ENCODE results near the gene MCU. TPM values are rescaled to one million over a fixed set of nuclear protein-coding genes. Genes with fewer than 3 reads are reported as not detected.
"Not testable (repeated sequence)": the region's sequence is repeated elsewhere in the genome, so short reads cannot be mapped to it uniquely, and the experiment has no call there.

MCU gene
- polyA plus RNA-seq, 1 donor = 41.6 TPM

DNA sequence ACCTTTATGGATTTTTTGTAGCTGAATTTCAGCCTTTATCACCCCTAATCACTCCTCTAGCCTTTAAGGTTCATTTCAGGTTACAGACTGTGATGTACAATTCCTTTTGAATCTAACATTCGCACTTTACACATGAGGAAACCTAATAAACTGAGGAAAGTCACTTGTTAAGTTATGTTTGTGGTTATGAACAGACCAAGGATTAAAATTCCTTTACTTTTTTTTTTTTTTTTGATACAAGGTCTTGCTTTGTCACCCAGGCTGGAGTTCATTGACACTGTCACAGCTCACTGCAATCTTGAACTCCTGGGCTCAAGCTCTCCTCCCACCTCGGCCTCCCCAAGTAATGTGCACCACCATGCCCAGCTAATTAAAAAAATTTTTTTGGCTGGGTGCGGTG lies 3.6 kb downstream of the MCU start:
- Histone ChIP-seq H3K4me3 (ENCODE audit: low read length) (no peak overlapping the region), H3K9me3 (ENCODE audit: control insufficient read depth, low read depth, low read length) (no peaks in the 10 kb centered on the region), H3K36me3 (ENCODE audit: control insufficient read depth, insufficient read depth, low read length) (no peaks in the 10 kb centered on the region), H3K4me1 (ENCODE audit: control insufficient read depth, insufficient read depth, low read length) (peaks cover 6% of the 10 kb centered on the region), H3K27ac (ENCODE audit: low read length) (no peak overlapping the region), H3K27me3 (ENCODE audit: control insufficient read depth, insufficient read depth, low read length) (no peaks in the 10 kb centered on the region)
- WGBS (ENCODE audit: insufficient coverage, low lambda C conversion rate) = no CpG with 5 or more reads among the region's 3 CpGs
- DNase-seq = no peak

DNA sequence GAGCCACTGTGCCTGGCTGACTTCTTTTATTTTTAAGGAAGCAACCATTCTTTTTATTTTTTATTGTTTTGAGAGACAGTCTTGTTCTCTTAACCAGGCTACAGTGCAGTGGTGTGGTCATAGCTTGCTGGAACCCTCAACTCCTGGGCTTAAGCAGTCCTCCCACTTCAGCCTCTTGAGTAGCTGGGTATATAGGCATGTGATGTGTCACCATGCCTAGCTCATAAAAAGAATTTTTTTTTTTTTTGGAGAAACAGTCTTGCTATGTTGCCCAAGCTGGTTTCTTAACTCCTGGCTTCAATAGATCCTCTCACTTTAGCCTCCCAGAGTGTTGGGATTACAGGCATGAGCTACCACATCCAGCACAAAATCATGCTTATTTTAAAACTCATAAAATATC lies 5.8 kb downstream of the MCU start:
- H3K27me3 ChIP-seq (ENCODE audit: control insufficient read depth, insufficient read depth, low read length) = no peaks in the 10 kb centered on the region
- H3K27ac ChIP-seq (ENCODE audit: low read length) = no peak overlapping the region
- H3K4me1 ChIP-seq (ENCODE audit: control insufficient read depth, insufficient read depth, low read length) = peaks cover 6% of the 10 kb centered on the region
- H3K9me3 ChIP-seq (ENCODE audit: control insufficient read depth, low read depth, low read length) = no peaks in the 10 kb centered on the region
- DNase-seq = no peak
- H3K4me3 ChIP-seq (ENCODE audit: low read length) = no peak overlapping the region
- no peaks in the 10 kb centered on the region for H3K36me3 ChIP-seq (ENCODE audit: control insufficient read depth, insufficient read depth, low read length)

DNA sequence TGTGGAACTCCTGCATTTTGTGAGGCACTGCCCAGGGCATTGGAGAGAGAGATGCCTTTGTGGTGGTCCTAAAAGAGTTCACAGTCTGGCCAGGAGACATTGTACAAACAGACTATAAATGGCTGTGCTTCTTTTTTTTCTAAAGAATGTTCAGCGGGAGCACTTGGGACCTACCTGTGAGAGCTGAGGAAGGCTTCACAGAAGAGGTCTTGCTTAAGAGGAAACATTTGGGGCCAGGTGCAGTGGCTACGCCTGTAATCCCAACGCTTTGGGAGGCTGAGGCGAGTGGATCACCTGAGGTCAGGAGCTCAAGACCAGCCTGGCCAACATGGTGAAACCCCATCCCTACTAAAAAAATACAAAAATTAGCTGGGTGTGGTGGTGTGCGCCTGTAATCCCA lies 10.5 kb downstream of the MCU start:
- H3K36me3 ChIP-seq (ENCODE audit: control insufficient read depth, insufficient read depth, low read length); DNase-seq; H3K27ac ChIP-seq (ENCODE audit: low read length); H3K9me3 ChIP-seq (ENCODE audit: control insufficient read depth, low read depth, low read length); H3K4me3 ChIP-seq (ENCODE audit: low read length); H3K4me1 ChIP-seq (ENCODE audit: control insufficient read depth, insufficient read depth, low read length); H3K27me3 ChIP-seq (ENCODE audit: control insufficient read depth, insufficient read depth, low read length): not testable (repeated sequence)
- no CpG with 5 or more reads among the region's 5 CpGs for WGBS (ENCODE audit: insufficient coverage, low lambda C conversion rate)

DNA sequence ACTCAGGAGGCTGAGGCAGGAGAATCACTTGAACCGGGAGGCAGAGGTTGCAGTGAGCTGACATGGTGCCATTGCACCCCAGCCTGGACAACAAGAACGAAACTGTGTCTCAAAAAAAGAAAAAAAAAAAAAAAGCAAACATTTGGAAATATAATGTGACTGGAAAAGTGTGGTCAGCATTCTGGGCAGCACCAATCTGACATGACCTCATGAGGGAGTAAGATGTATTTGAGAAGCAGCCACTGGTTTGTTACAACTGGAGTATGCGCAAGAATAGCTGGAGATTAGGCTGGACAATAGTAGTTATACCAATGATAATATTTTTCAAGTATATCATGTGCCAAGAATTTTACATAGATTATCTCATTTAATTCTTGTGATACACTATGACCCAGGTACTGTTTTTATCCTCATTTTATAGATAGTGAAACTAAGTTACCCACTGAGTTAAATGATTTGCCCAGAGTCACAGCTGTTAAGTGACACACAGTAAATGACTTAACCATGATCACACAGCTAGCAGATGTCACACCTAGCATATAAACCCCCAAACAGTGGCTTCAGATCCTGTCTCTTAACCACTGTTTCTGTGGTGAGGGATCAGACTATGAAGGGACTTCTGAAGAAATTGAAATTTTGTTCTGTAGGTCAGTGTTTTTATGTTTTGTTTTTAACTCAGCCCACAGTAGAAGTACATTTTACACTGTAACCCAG lies 11.1 kb downstream of the MCU start:
- Histone ChIP-seq H3K4me1 (ENCODE audit: control insufficient read depth, insufficient read depth, low read length) (no peaks in the 10 kb centered on the region), H3K27ac (ENCODE audit: low read length) (no peak overlapping the region), H3K27me3 (ENCODE audit: control insufficient read depth, insufficient read depth, low read length) (no peaks in the 10 kb centered on the region), H3K4me3 (ENCODE audit: low read length) (no peak overlapping the region), H3K36me3 (ENCODE audit: control insufficient read depth, insufficient read depth, low read length) (no peaks in the 10 kb centered on the region), H3K9me3 (ENCODE audit: control insufficient read depth, low read depth, low read length) (no peaks in the 10 kb centered on the region)
- DNase-seq = no peak
- WGBS (ENCODE audit: insufficient coverage, low lambda C conversion rate) = 100% methylated on average over 1 of the region's 3 CpGs

DNA sequence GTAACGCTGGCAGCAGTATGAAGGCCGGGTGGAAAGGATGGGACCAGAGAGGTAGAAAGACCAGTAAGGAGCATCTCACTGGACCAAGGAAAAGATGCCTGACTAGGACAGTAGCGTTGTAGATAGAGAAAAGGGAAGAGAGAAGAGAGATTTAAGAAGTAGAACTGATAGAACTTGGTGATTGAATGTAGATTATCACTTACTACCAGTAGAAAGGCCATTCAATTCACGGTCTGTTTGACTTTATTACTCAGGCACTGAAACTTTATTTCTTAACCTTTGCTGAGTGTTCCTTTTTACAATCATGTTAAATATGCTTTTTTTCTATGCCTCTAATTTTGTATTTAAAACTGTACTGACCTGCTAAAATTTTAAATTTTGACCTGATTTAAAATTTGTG lies 12.2 kb downstream of the MCU start:
- no peaks in the 10 kb centered on the region for H3K9me3 ChIP-seq (ENCODE audit: control insufficient read depth, low read depth, low read length)
- no peak overlapping the region for H3K4me3 ChIP-seq (ENCODE audit: low read length)
- no peaks in the 10 kb centered on the region for H3K27me3 ChIP-seq (ENCODE audit: control insufficient read depth, insufficient read depth, low read length)
- 94% methylated on average over 2 of the region's 4 CpGs for WGBS (ENCODE audit: insufficient coverage, low lambda C conversion rate)
- no peaks in the 10 kb centered on the region for H3K36me3 ChIP-seq (ENCODE audit: control insufficient read depth, insufficient read depth, low read length)
- no peak overlapping the region for H3K27ac ChIP-seq (ENCODE audit: low read length)
- no peak for DNase-seq
- no peaks in the 10 kb centered on the region for H3K4me1 ChIP-seq (ENCODE audit: control insufficient read depth, insufficient read depth, low read length)

DNA sequence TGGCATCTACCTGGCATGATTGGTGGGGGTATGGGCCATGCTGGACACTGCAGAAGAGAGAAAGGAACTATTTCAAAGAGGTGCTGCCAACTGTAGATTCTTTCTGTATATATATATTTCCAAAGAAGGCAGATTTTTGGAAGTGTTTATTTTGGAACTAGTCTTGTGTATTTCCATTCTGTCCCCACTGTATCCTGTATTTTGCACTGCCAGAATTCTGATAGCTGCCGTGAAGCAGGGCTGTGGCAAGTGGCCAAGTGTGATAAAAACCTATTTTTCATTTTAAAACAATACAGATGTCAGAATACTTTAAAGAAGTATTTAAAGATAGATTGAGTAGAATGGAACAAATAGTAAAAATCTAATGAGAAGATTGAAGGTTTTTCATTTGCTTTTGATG lies 17.1 kb downstream of the MCU start:
- peaks cover 2% of the 10 kb centered on the region for H3K4me1 ChIP-seq (ENCODE audit: control insufficient read depth, insufficient read depth, low read length)
- no peak overlapping the region for H3K27ac ChIP-seq (ENCODE audit: low read length)
- no peaks in the 10 kb centered on the region for H3K36me3 ChIP-seq (ENCODE audit: control insufficient read depth, insufficient read depth, low read length)
- DNase-seq = no peak
- H3K27me3 ChIP-seq (ENCODE audit: control insufficient read depth, insufficient read depth, low read length) = no peaks in the 10 kb centered on the region
- no CpG with 5 or more reads among the region's 1 CpG for WGBS (ENCODE audit: insufficient coverage, low lambda C conversion rate)
- H3K9me3 ChIP-seq (ENCODE audit: control insufficient read depth, low read depth, low read length) = no peaks in the 10 kb centered on the region
- H3K4me3 ChIP-seq (ENCODE audit: low read length) = no peak overlapping the region

DNA sequence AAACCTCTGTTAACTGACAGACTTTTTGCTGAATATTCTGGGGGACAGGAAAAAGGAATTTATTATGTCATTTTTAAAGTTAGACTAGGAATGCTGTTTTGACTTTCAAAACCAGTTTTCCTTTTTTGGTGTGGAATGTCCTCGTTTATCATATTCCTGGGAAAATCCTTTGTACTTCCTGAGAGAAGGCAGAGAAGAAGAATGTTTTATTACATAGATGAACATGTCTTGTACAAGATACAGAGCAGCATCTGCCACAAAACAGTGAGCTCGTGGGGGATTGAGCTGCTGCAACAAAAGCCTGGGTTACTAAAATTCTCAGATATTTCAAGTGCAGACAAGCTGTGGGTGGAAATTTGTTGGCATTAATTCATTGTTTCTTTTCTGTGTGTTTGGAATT lies 20.2 kb downstream of the MCU start:
- Histone ChIP-seq H3K4me3 (ENCODE audit: low read length) (no peak overlapping the region), H3K36me3 (ENCODE audit: control insufficient read depth, insufficient read depth, low read length) (peaks cover 13% of the 10 kb centered on the region), H3K9me3 (ENCODE audit: control insufficient read depth, low read depth, low read length) (no peaks in the 10 kb centered on the region), H3K4me1 (ENCODE audit: control insufficient read depth, insufficient read depth, low read length) (peaks cover 2% of the 10 kb centered on the region), H3K27ac (ENCODE audit: low read length) (no peak overlapping the region), H3K27me3 (ENCODE audit: control insufficient read depth, insufficient read depth, low read length) (no peaks in the 10 kb centered on the region)
- WGBS (ENCODE audit: insufficient coverage, low lambda C conversion rate) = no CpG with 5 or more reads among the region's 2 CpGs
- no peak for DNase-seq

DNA sequence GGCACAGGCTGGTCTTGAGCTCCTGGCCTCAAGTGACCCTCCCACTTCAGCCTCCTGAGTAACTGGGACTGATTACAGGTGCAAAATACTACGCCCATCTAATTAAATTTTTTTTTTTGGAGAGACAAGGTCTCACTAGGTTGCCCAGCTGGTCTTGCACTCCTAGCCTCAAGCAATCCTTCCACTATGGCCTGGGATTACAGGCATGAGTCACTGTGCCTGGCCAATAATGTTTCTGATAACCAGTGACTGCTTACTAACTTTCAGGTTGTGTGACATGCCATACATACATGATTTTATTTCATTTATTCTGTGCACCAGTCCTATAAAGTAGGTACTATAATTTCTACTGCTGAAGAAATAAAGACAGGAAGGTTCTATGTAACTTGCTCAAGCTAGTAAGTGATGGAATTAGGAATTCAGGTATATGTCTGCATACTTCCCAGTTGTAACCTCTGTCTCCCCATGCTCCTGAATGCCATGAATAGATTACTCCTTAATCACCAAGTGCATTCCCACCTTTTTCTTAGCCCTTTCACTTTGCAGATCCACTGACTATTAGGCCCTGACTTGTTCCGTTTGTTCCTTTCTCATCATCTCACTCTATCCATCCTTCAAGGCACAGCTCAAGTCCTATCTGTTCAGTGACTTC lies 28.1 kb downstream of the MCU start:
- H3K9me3 ChIP-seq (ENCODE audit: control insufficient read depth, low read depth, low read length) = no peaks in the 10 kb centered on the region
- H3K27me3 ChIP-seq (ENCODE audit: control insufficient read depth, insufficient read depth, low read length) = no peaks in the 10 kb centered on the region
- H3K36me3 ChIP-seq (ENCODE audit: control insufficient read depth, insufficient read depth, low read length) = peaks cover 11% of the 10 kb centered on the region
- no peak overlapping the region for H3K27ac ChIP-seq (ENCODE audit: low read length)
- WGBS (ENCODE audit: insufficient coverage, low lambda C conversion rate) = 100% methylated on average over 1 of the region's 2 CpGs
- peaks cover 6% of the 10 kb centered on the region for H3K4me1 ChIP-seq (ENCODE audit: control insufficient read depth, insufficient read depth, low read length)
- peak in 1 of 2 donors; percentile 20 for DNase-seq
- no peak overlapping the region for H3K4me3 ChIP-seq (ENCODE audit: low read length)

DNA sequence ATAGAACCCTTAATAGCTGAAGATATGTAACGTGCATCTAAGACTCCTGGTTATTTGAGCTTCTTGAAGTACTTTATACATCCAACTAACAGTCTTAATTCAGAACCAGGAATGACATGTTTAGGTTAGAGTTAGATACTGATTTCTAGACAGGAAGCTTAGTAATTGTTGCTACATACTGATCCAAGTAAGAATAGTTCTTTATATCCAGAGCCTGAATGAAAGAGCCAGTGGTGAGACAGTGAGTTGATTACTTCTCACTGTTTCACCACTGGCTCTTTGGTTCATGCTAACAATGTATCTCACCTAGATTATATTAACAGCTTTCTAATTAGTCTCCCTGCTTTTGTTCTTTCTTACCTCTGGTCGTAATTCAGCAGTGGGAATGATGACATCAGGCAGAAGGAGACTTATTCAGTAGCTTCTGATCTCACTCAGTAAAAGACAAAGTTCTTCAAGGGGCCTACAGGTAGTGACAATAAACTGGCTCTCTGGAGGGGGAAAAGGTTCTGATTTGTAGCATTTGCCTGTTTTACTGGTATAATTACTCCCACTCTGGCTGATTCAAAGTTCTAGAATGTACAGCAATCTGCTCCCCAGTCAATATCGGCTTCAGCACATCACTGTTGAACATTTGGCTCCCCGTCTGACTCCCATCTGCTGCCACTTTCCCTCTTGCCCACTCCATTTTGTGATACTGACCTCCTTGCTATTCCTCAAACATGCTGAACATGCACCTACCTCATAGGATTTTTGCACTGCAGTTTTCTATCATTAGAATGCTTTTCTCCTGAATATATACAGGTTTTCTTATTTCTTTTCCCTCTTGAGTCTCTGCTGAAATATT lies 29.1 kb downstream of the MCU start:
- WGBS (ENCODE audit: insufficient coverage, low lambda C conversion rate) = 80% methylated on average over 1 of the region's 4 CpGs
- DNase-seq = peak in 1 of 2 donors; percentile 59
- peaks cover 3% of the 10 kb centered on the region for H3K36me3 ChIP-seq (ENCODE audit: control insufficient read depth, insufficient read depth, low read length)
- peaks cover 6% of the 10 kb centered on the region for H3K4me1 ChIP-seq (ENCODE audit: control insufficient read depth, insufficient read depth, low read length)
- peak overlapping the region; percentile 6 for H3K27ac ChIP-seq (ENCODE audit: low read length)
- no peaks in the 10 kb centered on the region for H3K27me3 ChIP-seq (ENCODE audit: control insufficient read depth, insufficient read depth, low read length)
- no peak overlapping the region for H3K4me3 ChIP-seq (ENCODE audit: low read length)
- no peaks in the 10 kb centered on the region for H3K9me3 ChIP-seq (ENCODE audit: control insufficient read depth, low read depth, low read length)

DNA sequence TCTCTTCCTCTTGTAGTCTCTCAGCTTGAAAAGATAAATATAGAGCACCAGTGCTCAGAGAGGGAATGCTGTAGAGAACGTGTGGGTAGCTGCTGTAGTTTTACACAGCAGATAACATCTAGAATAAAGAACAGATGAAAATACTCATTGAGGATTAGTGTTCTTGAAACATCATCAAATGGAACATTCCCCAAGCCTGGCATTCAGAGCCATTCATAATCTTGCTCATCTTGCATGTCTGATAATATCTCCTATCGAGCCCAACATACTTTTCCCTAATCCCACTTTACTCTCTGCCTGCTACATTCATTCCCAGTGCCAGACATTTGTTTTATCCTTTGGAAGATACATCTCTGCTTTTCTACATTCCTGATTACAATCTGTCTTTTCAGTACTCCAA lies 35.2 kb downstream of the MCU start:
- H3K4me3 ChIP-seq (ENCODE audit: low read length) = no peak overlapping the region
- DNase-seq = no peak
- H3K9me3 ChIP-seq (ENCODE audit: control insufficient read depth, low read depth, low read length) = peaks cover 2% of the 10 kb centered on the region
- H3K27me3 ChIP-seq (ENCODE audit: control insufficient read depth, insufficient read depth, low read length) = no peaks in the 10 kb centered on the region
- H3K36me3 ChIP-seq (ENCODE audit: control insufficient read depth, insufficient read depth, low read length) = no peaks in the 10 kb centered on the region
- H3K4me1 ChIP-seq (ENCODE audit: control insufficient read depth, insufficient read depth, low read length) = peaks cover 5% of the 10 kb centered on the region
- WGBS (ENCODE audit: insufficient coverage, low lambda C conversion rate) = 86% methylated on average over 1 of the region's 2 CpGs
- H3K27ac ChIP-seq (ENCODE audit: low read length) = no peak overlapping the region

All from large intestine (tissue), 3 donors.